Measurements from ENCODE around the gene HTR4.

HTR4 gene

DNA sequence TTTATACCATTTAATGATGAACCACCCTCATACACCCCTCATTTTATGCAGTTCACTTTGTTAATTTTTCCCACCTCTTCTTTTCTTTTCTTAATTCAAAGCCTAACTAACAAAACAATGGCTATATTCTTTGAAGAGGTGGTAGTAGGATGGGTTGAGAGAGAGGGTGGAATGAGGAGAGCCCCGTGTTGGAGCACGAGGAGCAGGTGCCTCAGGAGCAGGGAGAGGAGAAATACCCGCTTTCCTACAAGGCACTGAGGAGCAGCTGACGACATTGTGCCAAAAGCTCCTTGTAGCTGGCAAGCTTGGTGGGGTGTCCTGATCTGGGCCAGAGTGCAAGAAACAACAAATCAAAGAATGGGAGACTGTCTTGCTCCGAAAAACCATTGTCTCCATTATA, 129.6 kb downstream of the HTR4 start:
- DNase-seq, result no peak

- no peak for DNase-seq
Observed at GRCh38 chr5:148523139-148523538, 131.2 kb downstream of the HTR4 start.

DNA sequence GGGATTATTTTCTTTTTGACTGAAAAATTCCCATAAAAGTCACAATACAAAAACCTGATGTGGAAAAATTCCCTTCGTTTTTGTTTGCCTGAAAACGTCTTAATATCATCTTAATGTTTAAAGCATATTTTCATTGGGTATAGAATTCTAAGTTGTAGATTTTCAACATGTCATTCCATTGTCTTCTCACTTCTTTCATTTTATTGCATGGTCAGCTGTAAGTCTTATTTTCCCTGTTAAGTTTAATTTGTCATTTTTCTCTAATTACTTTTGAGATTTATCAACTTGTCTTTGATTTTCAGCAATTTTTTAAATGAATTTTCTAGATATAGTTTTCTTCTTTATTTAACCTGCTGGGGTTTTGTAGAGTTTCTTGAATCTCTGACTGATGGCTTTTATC, 138.9 kb downstream of the HTR4 start:
- DNase-seq, result no peak

DNA sequence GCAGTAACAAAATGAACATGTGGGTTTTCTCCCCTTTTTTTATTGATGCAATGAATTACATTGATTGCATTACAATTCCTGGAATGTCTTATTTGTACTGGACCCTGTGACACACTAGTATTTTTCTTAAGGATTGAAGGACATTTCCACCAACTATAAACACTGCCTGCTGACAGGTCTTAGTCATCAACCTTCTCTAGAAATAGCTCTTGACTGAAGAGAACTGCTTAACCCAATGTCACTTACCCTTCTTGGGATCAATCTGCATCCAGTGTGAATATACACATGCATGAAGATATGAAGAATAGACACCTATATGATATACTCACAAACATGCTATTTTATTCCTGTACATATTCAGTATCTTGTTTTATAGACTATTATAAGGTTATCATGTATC, 140.0 kb downstream of the HTR4 start:
- no peak for DNase-seq

- DNase-seq, result no peak
Observed at GRCh38 chr5:148512498-148512897, 141.8 kb downstream of the HTR4 start.

DNA sequence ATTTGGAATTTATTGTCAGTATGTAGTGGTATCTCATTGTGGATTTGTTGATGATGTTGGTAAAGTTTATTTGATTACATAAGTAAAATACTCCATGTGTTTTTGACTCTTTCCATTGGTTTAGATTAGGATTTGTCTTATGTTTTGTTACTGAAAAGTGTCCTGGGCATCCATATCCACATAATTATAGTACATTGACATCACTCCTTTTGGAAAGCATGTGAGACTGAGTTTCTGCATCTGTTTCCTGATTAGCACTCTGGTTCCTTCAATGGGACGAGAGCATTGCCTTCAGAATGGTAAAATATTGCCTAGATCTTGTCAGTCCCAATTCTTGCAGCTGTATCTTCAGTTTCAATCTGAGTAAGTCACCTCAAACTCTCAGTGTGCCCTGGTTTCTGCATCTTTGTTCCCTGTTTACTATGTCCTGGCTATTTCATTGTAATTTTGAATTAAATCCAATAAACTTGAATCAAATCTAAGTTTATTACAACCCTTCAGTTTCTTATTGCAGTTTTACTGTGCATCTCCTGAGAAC, 142.4 kb downstream of the HTR4 start:
- DNase-seq, result no peak

DNA sequence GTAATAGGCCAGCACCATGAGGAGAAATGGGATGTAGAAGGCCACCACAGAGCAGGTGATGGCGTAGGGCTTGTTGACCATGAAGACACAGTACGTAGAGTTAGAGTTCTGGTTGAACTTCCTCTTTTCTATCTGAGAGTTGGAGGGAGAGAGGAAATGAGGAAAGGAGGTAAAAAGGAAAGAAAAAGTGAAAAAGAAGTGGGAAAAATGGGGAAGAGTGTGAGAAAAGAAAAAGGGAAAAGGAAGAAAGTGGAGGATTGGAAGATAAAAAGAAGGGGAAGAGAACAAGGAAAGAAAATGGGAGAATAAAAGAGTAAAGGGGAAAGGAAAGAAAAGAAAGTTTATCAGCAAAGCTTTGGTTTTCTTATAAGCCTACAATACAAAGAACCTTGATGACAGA, 144.4 kb downstream of the HTR4 start:
- DNase-seq, result no peak

DNA sequence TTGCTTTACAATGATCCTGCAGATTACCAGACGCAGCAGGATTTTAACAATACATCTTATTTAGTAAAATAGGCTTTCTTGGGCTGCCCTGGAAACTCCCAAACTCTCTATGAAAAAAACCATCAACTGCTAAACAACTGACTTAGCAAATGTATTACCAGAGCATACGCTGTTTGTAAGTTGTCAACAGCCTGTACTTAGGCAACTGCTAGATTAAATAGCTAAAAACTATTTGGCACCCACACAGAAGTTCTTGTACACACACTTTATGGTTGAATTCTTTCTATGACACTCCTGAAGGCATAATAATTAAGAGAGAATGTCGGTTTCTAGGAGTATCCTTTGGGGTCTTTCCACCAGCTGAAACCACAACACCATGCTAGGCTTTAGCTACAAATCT, 146.7 kb downstream of the HTR4 start:
- DNase-seq, result no peak

DNA sequence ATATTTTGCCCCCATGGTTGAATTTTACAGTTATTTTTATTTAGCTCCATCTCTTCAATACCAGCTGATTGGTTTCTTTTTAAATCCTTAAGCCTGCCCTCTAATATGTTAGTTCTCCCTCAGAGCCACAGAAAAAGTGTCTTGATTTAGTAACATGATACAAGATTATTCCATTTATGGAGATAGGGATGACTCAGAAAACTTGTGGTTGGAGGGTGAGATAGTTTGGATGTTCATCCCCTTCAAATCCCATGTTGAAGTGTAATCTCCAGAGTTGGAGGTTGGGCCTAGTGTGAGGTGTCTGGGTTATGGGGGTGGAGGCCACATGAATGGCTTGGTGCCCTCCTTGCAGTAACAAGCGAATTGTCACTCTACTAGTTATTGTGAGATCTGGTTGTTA, 154.9 kb downstream of the HTR4 start:
- DNase-seq, result no peak

- no peak for DNase-seq
Observed at GRCh38 chr5:148497757-148498156, 156.6 kb downstream of the HTR4 start.

GRCh38 chr5:148492351-148492750, 162.0 kb downstream of the HTR4 start:
- no peak for DNase-seq

DNA sequence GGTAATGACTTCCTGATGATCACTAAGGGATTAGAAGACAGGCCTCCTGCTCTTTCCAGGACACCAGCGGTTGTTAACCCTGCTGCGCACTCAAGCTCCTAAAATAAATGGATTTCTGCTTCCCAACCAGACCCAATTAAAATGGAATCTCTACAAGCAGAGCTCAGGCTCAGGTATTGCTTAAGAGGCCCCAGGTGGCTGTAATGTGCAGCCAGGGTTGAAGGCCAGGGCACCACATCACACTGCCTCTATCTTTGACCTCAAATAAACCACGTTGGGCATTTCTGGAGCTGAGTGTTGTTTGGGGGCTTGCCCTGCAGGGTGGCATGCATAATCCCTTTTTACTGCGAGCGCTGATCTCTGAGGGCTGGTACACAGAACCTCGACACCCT, 162.5 kb downstream of the HTR4 start:
- DNase-seq, result no peak

DNA sequence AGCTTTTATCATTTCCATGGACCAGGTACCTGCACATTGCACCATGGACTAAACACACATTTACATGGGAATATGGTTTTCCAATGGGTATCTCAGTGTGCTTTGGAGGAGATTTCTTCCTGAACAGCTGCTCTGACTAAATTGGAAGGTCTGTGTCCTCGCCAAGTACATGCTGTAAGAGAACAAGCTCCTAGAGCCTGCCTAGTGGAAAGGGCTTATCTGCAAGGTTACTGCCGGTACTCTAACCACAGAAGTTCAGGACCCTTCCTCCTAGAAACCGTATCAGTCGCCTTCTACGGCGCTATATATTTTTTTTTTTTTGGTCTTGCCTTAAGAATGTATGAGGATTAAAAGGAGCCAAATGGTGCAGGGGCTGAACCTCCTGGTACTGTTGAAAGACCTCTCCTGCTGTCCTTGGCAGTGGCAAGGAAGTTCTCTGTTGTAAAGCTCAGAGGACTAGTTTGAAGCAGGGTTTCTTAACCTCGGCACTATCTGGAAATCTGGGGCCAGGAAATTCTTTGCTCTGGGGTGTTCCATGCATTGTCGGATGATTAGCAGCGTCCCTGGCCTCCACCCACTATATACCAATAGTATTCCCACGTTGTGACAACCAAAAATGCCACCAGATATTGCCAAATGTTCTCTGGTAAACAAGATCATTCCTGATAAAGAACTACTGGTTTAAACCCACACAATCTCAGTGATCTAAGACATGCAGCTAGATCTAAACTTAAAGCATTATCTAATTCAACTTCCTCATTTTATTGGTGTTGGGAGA, 163.1 kb downstream of the HTR4 start:
- no peak for DNase-seq

DNA sequence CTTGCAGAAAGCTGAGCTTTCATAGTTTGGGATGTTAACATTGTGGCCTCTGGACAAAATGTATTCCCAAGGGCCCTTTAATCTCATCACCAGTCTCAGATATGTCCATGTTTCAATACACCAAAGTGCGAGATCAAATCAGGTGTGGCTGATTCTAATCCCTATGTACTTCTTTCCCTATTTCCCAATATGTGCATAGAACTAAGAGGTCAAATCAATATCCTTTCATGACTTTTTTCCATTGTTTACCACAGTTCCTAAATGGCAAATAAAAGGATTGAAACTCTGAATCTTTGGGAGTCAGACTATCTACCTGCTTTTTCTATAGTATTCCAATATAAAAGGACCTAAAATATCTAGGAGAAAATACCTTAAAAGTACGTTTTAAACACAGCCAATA, 165.6 kb downstream of the HTR4 start:
- no peak for DNase-seq

GRCh38 chr5:148486456-148486855, 167.9 kb downstream of the HTR4 start:
- no peak for DNase-seq

DNA sequence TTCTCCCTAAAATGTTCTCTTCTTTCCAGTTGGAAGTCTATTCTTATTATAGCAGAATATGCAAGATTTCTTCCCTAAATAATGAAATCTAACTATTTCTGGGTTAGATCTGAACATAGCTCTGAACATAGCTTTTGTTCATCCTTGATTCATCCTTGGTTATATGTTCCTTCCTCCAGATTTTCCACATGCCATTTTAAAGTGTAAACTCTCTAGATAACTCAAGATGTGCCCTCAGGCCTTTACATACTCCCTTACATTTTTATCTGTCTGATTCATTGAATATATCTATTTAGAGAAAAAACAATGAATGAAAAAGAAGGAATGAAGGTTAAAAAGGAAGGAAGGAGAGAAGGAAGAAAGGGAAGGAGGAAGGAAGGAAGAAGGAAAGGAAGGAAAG, 169.7 kb downstream of the HTR4 start:
- no peak for DNase-seq

DNA sequence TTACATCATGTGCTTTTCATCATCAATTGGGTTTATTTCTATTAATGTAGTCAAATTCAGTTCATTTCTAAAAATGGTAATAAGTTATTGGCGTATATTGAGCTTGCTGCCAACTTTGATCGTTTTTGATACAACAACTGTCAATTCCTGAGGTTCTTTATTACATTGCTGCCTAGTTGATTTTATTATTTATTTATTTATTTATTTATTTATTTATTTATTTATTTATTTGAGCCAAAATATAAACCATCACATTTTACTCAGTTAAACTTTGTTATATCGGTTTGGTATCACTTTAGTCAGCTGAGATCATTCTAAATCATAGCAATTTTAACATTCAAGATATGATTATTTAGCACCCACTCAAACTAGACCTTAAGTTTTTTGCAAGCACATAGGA, 170.6 kb downstream of the HTR4 start:
- no peak for DNase-seq

- peak; percentile 49 for DNase-seq
Observed at GRCh38 chr5:148482697-148483462, 171.4 kb downstream of the HTR4 start.

DNA sequence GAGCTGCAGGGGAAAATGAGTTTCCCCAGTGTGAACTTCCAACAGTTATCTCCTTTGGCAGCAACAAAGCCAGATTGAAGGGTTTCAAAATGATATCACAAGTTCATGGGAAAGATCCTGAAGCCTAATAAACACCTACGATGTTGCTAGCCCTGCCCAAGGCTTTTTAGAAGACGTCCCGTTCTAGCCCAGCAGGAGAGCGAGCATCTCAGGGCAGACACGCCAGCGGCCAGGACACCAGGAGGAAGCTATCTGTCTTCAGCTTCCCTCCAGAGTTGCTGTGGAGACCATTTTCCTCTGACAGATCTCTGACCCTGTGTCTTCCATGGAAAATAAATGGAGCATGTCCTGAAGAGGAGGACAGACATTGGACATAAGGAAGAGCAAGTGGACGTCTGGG, 172.1 kb downstream of the HTR4 start:
- DNase-seq, result no peak

DNA sequence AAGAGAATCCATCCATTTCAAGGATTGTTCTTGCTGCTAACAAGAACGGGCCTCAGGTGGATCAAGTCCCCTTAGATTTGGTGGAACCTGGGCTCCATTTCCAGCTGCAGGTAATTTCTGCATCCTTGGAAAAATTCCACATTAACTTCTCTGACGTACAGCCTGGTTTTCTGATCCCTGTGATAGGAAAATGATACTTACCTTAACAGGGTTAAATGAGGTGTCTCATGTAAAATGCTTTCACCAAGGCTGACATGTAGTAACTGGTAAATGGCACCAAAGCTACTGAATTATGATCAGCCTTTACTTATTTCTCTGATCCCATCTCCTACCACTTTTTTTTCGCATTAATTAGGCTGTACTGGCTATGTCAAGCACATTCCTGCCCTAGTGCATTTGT, 176.9 kb downstream of the HTR4 start:
- no peak for DNase-seq

GRCh38 chr5:148476302-148476701, 178.0 kb downstream of the HTR4 start:
- no peak for DNase-seq

- DNase-seq, result no peak
Observed at GRCh38 chr5:148474025-148474511, 180.3 kb downstream of the HTR4 start.

DNA sequence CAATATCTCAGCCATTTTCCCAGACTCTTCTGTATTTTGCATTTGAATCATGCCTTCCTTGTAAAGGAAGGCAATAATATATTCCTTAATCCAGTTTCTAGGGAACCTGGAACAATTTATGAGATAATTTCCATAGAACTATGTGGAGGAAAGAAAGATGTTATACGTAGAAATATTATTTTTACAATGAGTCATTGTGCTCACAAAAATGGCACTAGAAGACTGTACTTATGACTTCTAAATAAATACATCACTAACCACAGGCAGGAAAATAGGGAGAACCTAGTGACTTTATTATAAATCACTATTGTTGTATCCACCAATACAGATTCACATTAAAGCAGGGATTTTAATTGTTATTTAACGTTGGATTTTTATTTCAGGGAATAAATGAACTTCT, 182.9 kb downstream of the HTR4 start:
- no peak for DNase-seq

GRCh38 chr5:148469501-148469935, 184.8 kb downstream of the HTR4 start:
- DNase-seq, result no peak
